Central memory CD8-positive, alpha-beta T cell (primary cell): ENCODE data around the gene KIAA0753.

Experiments
- ATAC-seq: fragments of 150-1000 bp; cut with Tn5 transposase; replicated peaks from 2 replicates; pipeline ENCODE4 v1.10.0; 2022; ENCODE audit warnings: mild to moderate bottlenecking, moderate FRiP score, moderate number of reproducible peaks; ENCODE audit not compliant: poor library complexity, severe bottlenecking; ENCODE audit errors: extremely low read depth
- DNase-seq, 2 donors: peaks; one replicate each; pipeline ENCODE4 v3.0.0; 2021; ENCODE audit warnings: low spot score in 2 of 2
- H3K27ac Mint-ChIP-seq: one replicate; pipeline ENCODE4 v1.8.0; 2022; ENCODE audit warnings: low read depth, mild to moderate bottlenecking, moderate library complexity, mixed read lengths
- H3K27me3 Mint-ChIP-seq: one replicate; pipeline ENCODE4 v1.8.0; 2022; ENCODE audit warnings: mixed read lengths
- H3K36me3 Mint-ChIP-seq: one replicate; pipeline ENCODE4 v1.8.0; 2022; ENCODE audit warnings: mild to moderate bottlenecking, moderate library complexity, mixed read lengths; ENCODE audit not compliant: insufficient read depth
- H3K4me1 Mint-ChIP-seq: one replicate; pipeline ENCODE4 v1.8.0; 2022; ENCODE audit warnings: mixed read lengths
- H3K4me3 Mint-ChIP-seq: one replicate; pipeline ENCODE4 v1.8.0; 2022; ENCODE audit warnings: mild to moderate bottlenecking, moderate library complexity, mixed read lengths
- H3K9me3 Mint-ChIP-seq: one replicate; pipeline ENCODE4 v1.8.0; 2022; ENCODE audit warnings: mixed read lengths

The KIAA0753 gene

GRCh38 chr17:6651354-6651918 is 10.9 kb upstream of the KIAA0753 start, which contains the start of the genes C17orf100 and MED31:
C17orf100 (plus strand) TSS chr17:6651762; CDS start chr17:6651914, 152 bp downstream.
MED31 (minus strand) TSS chr17:6651605; CDS start chr17:6651528, 77 bp downstream.
- ATAC-seq = peak; percentile 85
- Mint-ChIP-seq H3K4me3 (peak within 1 kb of the TSS; percentile 95), H3K36me3 (peaks cover 26% of the 10 kb centered on the region), H3K9me3 (no peaks in the 10 kb centered on the region), H3K4me1 (peaks cover 53% of the 10 kb centered on the region), H3K27me3 (no peaks in the 10 kb centered on the region), H3K27ac (peak within 1 kb of the TSS; percentile 100)
- peak; percentile 86 to 92 for DNase-seq

- H3K27me3 Mint-ChIP-seq = no peaks in the 10 kb centered on the region
- no peak overlapping the region for H3K4me3 Mint-ChIP-seq
- ATAC-seq (no peak), DNase-seq (no peak)
- H3K27ac Mint-ChIP-seq = no peak overlapping the region
- H3K4me1 Mint-ChIP-seq = peaks cover 60% of the 10 kb centered on the region
- H3K9me3 Mint-ChIP-seq = no peaks in the 10 kb centered on the region
- H3K36me3 Mint-ChIP-seq = peaks cover 41% of the 10 kb centered on the region
Measured at GRCh38 chr17:6648181-6648580, 7.7 kb upstream of the KIAA0753 start.

GRCh38 chr17:6643451-6644125 is 3.1 kb upstream of the KIAA0753 start:
- H3K4me1 Mint-ChIP-seq = peaks cover 61% of the 10 kb centered on the region
- H3K9me3 Mint-ChIP-seq = no peaks in the 10 kb centered on the region
- H3K27ac Mint-ChIP-seq = no peak overlapping the region
- no peaks in the 10 kb centered on the region for H3K27me3 Mint-ChIP-seq
- ATAC-seq = no peak
- no peak overlapping the region for H3K4me3 Mint-ChIP-seq
- H3K36me3 Mint-ChIP-seq = peaks cover 42% of the 10 kb centered on the region
- DNase-seq = no peak

GRCh38 chr17:6642592-6642991 is 2.1 kb upstream of the KIAA0753 start:
- ATAC-seq (no peak), DNase-seq (no peak)
- Mint-ChIP-seq H3K36me3 (peaks cover 38% of the 10 kb centered on the region), H3K9me3 (no peaks in the 10 kb centered on the region), H3K4me1 (peaks cover 71% of the 10 kb centered on the region), H3K4me3 (no peak overlapping the region), H3K27me3 (no peaks in the 10 kb centered on the region), H3K27ac (peak overlapping the region; percentile 69)

- DNase-seq = no peak
- no peak for ATAC-seq
- H3K36me3 Mint-ChIP-seq = peaks cover 33% of the 10 kb centered on the region
- no peaks in the 10 kb centered on the region for H3K27me3 Mint-ChIP-seq
- peak overlapping the region; percentile 94 for H3K27ac Mint-ChIP-seq
- peaks cover 77% of the 10 kb centered on the region for H3K4me1 Mint-ChIP-seq
- H3K9me3 Mint-ChIP-seq = no peaks in the 10 kb centered on the region
- peak overlapping the region; percentile 95 for H3K4me3 Mint-ChIP-seq
Measured at GRCh38 chr17:6641247-6641863, 844 bp upstream of the KIAA0753 start.

GRCh38 chr17:6639586-6640535 is 650 bp downstream of the KIAA0753 start:
- DNase-seq = no peak
- Mint-ChIP-seq H3K36me3 (peaks cover 30% of the 10 kb centered on the region), H3K27ac (peak overlapping the region; percentile 94), H3K9me3 (no peaks in the 10 kb centered on the region), H3K4me1 (peaks cover 66% of the 10 kb centered on the region), H3K4me3 (peak overlapping the region; percentile 95), H3K27me3 (no peaks in the 10 kb centered on the region)
- ATAC-seq = peak; percentile 26

GRCh38 chr17:6639014-6639585 is 1.4 kb downstream of the KIAA0753 start:
- Mint-ChIP-seq H3K27ac (peak overlapping the region; percentile 94), H3K36me3 (peaks cover 30% of the 10 kb centered on the region), H3K4me3 (peak overlapping the region; percentile 95), H3K4me1 (peaks cover 59% of the 10 kb centered on the region), H3K27me3 (no peaks in the 10 kb centered on the region), H3K9me3 (no peaks in the 10 kb centered on the region)
- no peak for ATAC-seq
- DNase-seq = no peak

- H3K4me1 Mint-ChIP-seq = peaks cover 56% of the 10 kb centered on the region
- no peak for ATAC-seq
- peak overlapping the region; percentile 94 for H3K27ac Mint-ChIP-seq
- no peak for DNase-seq
- H3K9me3 Mint-ChIP-seq = no peaks in the 10 kb centered on the region
- H3K4me3 Mint-ChIP-seq = peak overlapping the region; percentile 95
- no peaks in the 10 kb centered on the region for H3K27me3 Mint-ChIP-seq
- peaks cover 32% of the 10 kb centered on the region for H3K36me3 Mint-ChIP-seq
Measured at GRCh38 chr17:6638046-6638908, 2.2 kb downstream of the KIAA0753 start.

- Mint-ChIP-seq H3K4me3 (no peak overlapping the region), H3K36me3 (peaks cover 31% of the 10 kb centered on the region), H3K27ac (no peak overlapping the region), H3K4me1 (peaks cover 52% of the 10 kb centered on the region), H3K27me3 (no peaks in the 10 kb centered on the region), H3K9me3 (no peaks in the 10 kb centered on the region)
- ATAC-seq (no peak), DNase-seq (no peak)
Measured at GRCh38 chr17:6637458-6637840, 3.1 kb downstream of the KIAA0753 start.

GRCh38 chr17:6636616-6637457 is 3.7 kb downstream of the KIAA0753 start:
- H3K27ac Mint-ChIP-seq = peak overlapping the region; percentile 47

GRCh38 chr17:6636105-6636504 is 4.4 kb downstream of the KIAA0753 start:
- H3K36me3 Mint-ChIP-seq = peaks cover 30% of the 10 kb centered on the region
- H3K4me3 Mint-ChIP-seq = no peak overlapping the region
- peaks cover 48% of the 10 kb centered on the region for H3K4me1 Mint-ChIP-seq
- ATAC-seq = no peak
- no peak overlapping the region for H3K27ac Mint-ChIP-seq
- H3K27me3 Mint-ChIP-seq = no peaks in the 10 kb centered on the region
- no peaks in the 10 kb centered on the region for H3K9me3 Mint-ChIP-seq
- no peak for DNase-seq

More at GRCh38 chr17:6636616-6637457, 3.7 kb downstream of the KIAA0753 start:
- ATAC-seq = no peak
- Mint-ChIP-seq H3K4me1 (peaks cover 50% of the 10 kb centered on the region), H3K4me3 (no peak overlapping the region), H3K27me3 (no peaks in the 10 kb centered on the region), H3K9me3 (no peaks in the 10 kb centered on the region), H3K36me3 (peaks cover 33% of the 10 kb centered on the region)
- DNase-seq = no peak
